ENCODE data around the gene CYP2C18. TPM values are rescaled to one million over a fixed set of nuclear protein-coding genes. Genes with fewer than 3 reads are reported as not detected.
"Not testable (repeated sequence)": the region's sequence is repeated elsewhere in the genome, so short reads cannot be mapped to it uniquely, and the experiment has no call there.

The CYP2C18 gene
- total RNA-seq, 6 experiments from 2014 or later = 71.0 to 120 (median 93.9) TPM

DNA sequence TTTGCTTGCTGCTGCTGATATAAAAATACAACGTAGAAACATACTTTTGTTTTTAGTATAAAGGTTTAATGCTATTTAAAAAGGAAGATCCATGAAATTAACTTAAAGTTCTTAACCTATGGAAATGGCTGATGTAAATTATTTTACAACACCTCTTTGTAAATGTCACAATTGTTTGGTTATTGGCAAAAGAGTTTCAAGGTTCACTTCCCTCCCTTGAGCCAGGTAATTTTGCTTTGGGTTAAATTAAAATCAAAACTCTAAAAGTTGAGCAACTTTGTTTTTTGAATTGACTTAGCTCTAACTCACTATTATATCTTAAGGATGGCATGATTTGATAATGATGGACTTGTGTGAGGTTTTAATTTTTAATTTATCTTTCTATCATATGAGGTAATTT, 39.2 kb upstream of the CYP2C18 start:
- H3K9me3 ChIP-seq = no peaks in the 10 kb centered on the region
- H3K27ac ChIP-seq = no peak overlapping the region
- H3K27me3 ChIP-seq = no peaks in the 10 kb centered on the region
- no peak overlapping the region for H3K4me3 ChIP-seq
- no peak for TF ChIP-seq POLR2A (IDR thresholded peaks at IDR 0.05)
- TF ChIP-seq, protein P1, sequence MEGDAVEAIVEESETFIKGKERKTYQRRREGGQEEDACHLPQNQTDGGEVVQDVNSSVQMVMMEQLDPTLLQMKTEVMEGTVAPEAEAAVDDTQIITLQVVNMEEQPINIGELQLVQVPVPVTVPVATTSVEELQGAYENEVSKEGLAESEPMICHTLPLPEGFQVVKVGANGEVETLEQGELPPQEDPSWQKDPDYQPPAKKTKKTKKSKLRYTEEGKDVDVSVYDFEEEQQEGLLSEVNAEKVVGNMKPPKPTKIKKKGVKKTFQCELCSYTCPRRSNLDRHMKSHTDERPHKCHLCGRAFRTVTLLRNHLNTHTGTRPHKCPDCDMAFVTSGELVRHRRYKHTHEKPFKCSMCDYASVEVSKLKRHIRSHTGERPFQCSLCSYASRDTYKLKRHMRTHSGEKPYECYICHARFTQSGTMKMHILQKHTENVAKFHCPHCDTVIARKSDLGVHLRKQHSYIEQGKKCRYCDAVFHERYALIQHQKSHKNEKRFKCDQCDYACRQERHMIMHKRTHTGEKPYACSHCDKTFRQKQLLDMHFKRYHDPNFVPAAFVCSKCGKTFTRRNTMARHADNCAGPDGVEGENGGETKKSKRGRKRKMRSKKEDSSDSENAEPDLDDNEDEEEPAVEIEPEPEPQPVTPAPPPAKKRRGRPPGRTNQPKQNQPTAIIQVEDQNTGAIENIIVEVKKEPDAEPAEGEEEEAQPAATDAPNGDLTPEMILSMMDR (IDR thresholded peaks at IDR 0.05) = no peak
- H3K4me1 ChIP-seq = peaks cover 0 to 9% (median 0%) of the 10 kb centered on the region in 4 donors
- no peak for DNase-seq
- peak in 3 of 4 donors; percentile 25 to 65 (median 41) for ATAC-seq
- intact Hi-C loops (cut with DNase I) = no loop called here
- 94% methylated on average over 1 of the region's 1 CpG for whole genome bisulfite sequencing (ENCODE audit: insufficient coverage, low coverage, low lambda C conversion rate, missing lambda C conversion rate)
- no peaks in the 10 kb centered on the region for H3K36me3 ChIP-seq

DNA sequence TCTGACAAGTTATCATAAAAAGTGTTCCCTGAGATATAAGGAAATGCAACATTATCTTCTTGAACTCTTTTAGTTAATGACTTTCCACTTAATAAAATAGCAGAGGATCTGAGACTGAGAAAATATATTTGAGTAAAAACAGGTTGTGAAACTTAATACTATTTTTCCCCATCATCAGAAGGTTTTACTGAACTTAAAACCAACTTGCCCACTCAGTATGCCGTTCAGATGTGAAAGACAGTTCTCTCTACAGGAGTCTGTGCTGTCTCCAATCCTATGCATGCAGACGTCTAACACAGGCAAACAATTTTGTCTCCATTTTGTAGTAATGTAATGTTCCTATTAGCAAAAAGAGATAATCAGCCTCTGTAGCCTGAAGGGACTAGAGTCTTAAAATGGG, 38.2 kb upstream of the CYP2C18 start:
- DNase-seq (no peak), ATAC-seq (no peak)
- Histone ChIP-seq H3K36me3 (no peaks in the 10 kb centered on the region), H3K4me3 (no peak overlapping the region), H3K9me3 (no peaks in the 10 kb centered on the region), H3K27me3 (no peaks in the 10 kb centered on the region), H3K27ac (no peak overlapping the region), H3K4me1 (peaks cover 0 to 9% (median 0%) of the 10 kb centered on the region in 4 donors)
- no peak for TF ChIP-seq POLR2A (IDR thresholded peaks at IDR 0.05)
- TF ChIP-seq, protein P1 (IDR thresholded peaks at IDR 0.05) = no peak
- intact Hi-C loops (cut with DNase I) = no loop called here
- 62% methylated on average over 2 of the region's 2 CpGs for whole genome bisulfite sequencing (ENCODE audit: insufficient coverage, low coverage, low lambda C conversion rate, missing lambda C conversion rate)

DNA sequence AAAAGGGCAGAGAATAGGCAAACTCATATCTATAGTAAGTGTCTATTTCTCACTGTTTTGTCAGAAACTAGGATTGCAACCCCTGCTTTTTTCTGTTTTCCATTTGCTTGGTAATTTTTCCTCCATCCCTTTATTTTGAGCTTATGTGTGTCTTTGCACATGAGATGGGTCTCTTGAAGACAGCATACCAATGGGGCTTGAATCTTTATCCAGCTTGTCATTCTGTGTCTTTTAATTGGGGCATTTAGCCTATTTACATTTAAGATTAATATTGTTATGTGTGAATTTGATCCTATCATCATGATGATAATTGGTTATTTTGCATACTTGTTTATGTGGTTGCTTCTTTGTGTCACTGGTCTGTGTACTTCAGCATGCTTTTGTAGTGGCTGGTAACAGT, 28.3 kb upstream of the CYP2C18 start:
- H3K9me3 ChIP-seq; H3K4me1 ChIP-seq; intact Hi-C loops (cut with DNase I); H3K4me3 ChIP-seq; H3K27ac ChIP-seq; DNase-seq; ATAC-seq; H3K27me3 ChIP-seq; H3K36me3 ChIP-seq: not testable (repeated sequence)

DNA sequence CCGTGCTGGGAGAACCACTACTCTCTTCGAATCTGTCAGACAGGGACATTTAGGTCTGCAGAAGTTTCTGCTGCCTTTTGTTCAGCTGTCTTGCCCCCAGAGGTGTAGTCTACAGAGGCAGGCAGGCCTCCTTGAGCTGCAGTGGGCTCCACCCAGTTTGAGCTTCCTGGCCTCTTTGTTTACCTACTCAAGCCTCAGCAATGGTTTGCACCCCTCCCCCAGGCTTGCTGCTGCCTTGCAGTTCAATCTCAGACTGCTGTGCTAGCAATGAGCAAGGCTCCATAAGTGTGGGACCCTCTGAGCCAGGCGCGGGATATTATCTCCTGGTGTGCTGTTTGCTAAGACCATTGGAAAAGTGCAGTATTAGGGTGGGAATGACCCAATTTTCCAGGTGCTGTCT, 20.5 kb upstream of the CYP2C18 start:
- H3K27me3 ChIP-seq; H3K36me3 ChIP-seq; intact Hi-C loops (cut with DNase I); H3K4me1 ChIP-seq; H3K9me3 ChIP-seq; H3K4me3 ChIP-seq; DNase-seq; ATAC-seq; H3K27ac ChIP-seq: not testable (repeated sequence)
- WGBS (ENCODE audit: insufficient coverage, low coverage, low lambda C conversion rate, missing lambda C conversion rate) = 80% methylated on average over 1 of the region's 4 CpGs

DNA sequence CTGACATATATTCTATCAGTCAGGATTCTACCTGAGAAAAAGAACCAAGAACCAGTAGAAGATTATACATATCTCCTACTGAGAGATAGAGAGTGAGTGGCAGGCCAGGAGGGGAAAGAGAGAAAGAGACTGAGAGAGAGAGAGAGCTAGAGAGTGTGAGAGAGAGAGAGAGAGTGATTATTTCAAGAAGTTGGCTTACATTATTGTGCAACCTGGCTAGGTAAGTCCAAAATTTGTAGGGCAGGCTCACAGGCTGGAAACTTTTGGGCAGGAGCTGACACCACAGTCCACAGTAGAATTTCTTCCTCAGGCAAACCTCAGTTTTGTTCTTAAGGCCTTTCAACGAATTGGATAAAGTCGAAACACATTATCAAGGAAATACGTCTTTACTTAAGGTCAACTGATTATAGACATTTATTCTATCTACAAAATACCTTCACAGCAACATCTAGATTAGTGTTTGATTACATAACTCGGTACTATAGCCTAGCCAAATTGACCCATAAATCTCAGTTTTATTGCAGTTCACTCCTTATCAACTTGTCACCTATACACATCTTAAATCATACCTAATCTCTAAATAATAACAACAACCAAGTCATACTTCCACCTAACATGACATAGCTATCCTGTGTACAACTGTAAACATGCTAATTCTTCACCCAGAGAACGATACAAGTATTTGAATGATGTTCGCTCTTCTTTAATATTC, 17.0 kb upstream of the CYP2C18 start:
- no peak overlapping the region for H3K27ac ChIP-seq
- intact Hi-C loops (cut with DNase I) = no loop called here
- no peaks in the 10 kb centered on the region for H3K27me3 ChIP-seq
- DNase-seq = no peak
- no peak for TF ChIP-seq POLR2A (IDR thresholded peaks at IDR 0.05)
- TF ChIP-seq, protein P1 (IDR thresholded peaks at IDR 0.05) = no peak
- no peaks in the 10 kb centered on the region for H3K9me3 ChIP-seq
- H3K4me3 ChIP-seq = no peak overlapping the region
- WGBS (ENCODE audit: insufficient coverage, low coverage, low lambda C conversion rate, missing lambda C conversion rate) = 75% methylated on average over 6 of the region's 6 CpGs
- H3K36me3 ChIP-seq = no peaks in the 10 kb centered on the region
- peak in 1 of 4 donors; percentile 82 for ATAC-seq
- no peaks in the 10 kb centered on the region for H3K4me1 ChIP-seq
